SKM-1 treated with dmso at 0.1 percent for 144 hours (cell line): ENCODE data around the gene NFIC.
"Not testable (repeated sequence)": the region's sequence is repeated elsewhere in the genome, so short reads cannot be mapped to it uniquely, and the experiment has no call there.

Experiments
- DNase-seq: peaks from one replicate; lab custom pipeline; 2025; ENCODE audit not compliant: unreplicated experiment; lab: John Stamatoyannopoulos, UW

The NFIC gene

DNA sequence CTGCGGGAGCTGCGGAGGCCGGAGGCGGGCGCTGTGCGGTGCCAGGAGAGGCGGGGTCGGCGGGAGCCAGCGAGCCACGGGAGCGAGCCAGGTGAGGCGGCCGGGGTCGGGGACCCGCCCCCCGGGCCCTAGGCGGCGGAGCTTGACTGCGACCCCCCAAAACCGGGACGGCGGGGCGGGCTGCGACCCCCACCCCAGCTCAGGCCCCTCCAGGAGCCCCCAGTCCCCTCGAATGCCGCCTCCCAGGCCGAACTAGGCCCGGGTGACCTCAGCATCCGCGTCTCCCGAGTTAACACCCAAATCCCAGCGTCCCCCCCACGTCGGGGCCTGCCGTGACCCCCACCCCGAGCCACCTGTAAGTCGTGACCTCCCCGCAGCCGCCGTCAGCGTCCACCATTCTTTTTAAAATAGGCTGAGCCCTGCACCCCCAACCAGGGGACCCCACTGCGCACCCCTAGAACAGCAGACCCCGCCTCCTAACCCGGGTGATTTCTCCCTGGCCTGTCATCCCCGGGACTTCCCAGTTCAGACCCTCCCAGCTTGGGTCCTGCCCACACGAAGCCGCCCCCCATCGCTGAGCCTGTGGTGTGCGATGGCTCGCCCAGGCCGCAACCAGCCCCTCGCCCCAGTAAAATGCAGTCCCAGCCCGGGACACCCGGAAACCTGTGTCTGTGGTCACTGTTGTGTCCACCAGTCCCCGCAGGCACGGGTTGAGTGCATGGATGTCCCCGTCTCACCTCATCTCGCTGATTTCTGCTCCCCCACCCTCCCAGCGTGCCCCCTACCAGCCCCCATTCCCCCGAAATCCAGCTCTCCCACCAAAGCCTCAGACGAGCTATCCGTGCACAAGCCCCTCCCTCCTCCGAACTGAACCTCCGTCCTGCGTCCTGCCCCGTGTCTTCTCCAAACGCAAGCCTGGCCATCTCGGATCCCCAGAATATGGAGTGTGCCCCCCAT lies 140.3 kb downstream of the NFIC start:
- DNase-seq: no peak

DNA sequence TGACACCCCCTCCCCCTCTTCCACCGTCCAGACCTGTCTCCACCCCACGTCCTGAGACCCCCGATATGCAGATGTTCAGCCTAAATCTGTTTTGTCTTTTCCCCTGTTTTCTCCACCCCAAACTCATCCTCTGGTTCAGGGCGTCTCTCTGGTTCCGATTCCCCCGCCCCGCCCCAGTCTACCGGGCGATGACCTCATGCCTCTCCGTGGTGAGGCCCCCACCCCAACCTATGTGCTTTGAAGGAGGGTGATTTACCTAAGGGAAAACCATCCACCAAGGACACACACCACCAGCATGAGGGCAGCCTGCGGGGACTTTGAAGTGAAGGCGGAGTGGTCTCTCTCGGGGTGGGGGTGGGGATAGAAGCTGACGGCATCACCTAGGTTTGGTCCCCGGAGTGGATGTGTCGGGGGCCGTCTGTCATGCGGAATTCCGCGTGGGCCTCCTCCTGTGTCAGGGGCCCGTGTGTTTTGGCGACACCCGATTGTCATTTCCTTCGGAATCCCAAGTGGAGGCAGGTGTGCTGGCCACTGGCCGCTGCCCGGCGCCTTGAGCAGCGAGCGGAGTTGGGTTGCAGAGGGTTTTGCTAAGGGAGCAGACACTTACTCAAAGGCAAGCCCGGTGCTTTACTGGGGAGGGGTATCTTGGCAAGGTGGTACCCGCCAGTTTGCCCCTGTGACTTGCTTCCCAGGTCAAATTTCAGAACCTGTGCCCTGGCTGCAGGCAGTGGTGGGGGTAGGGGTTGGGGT lies 141.2 kb downstream of the NFIC start:
- DNase-seq: no peak

DNA sequence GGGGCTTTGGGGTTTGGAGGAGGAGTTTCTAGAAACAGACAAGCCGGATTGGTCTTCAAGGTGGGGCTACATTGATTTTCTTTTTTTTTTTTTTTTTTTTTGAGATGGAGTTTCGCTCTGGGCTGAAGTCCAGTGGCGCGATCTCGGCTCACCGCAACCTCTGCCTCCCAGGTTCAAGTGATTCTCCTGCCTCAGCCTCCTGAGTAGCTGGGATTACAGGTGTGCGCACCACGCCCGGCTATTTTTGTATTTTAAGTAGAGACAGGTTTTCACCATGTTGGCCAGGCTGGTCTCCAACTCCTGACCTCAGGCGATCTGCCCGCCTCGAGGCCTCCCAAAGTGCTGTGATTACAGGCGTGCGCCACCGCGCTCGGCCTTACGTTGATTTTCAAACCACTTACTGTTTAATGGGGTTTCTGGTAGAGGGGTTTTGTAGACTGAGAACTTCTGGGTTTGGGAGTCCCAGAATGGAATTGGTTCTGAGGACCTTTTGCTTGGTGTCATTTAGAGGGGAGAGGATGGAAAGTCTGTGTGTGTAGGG lies 141.8 kb downstream of the NFIC start:
- not testable (repeated sequence) for DNase-seq

DNA sequence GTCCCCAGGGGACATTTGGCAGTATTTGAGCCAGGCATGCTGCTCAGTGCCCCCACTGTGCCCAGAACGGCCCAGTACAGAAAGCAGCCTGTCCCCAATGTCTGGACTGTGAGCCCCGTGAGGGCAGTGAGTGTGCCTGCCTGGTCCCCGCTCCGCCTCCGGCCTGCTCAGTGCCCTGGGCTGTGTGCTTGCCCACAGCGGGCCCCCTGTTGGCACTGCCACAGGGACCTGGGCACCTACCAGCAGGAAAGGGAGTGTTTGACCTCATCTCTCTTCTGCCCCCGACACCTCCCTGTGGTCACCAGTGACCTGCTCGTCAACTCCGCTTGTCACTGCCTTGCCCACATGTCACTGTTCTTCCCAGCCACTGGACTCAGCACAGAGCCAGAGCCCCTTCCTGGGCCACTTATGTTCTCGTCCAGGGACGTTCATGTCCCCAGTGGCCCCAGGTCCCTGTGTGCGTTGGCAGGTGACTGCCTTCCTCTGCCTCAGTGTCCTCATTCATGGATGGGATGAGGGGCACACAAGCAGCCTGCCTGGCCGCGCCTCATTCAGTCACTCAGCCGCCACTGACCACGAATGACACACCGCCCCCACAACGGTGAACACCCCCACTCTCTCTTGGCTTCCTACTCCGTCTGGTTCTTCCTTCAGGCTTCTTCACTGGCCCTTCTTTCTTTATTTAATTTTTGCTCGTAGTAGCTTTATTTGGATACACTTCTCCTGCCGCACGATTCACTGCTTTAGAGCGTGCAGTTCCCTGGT lies 142.6 kb downstream of the NFIC start:
- DNase-seq: no peak

DNA sequence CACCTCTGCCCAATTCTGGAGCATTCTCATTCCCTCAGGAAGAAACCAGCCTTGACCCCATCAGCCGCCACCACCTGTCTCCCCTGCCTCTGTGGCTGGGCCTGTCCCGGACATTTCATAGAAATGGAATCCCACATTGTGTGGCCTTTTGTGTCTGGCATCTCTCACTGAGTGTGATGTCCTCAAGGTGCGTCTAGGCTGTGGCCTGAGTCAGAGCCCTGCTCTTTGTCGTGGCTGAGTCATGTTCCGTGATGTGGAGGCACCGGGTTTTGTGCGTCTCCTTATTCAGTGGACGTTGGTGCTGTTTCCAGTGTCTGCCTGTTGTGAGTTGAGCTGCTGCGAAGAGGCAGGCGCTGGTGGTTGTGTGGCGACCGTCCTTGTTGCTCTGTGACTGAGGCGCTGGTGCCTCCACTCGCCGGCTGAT lies 143.2 kb downstream of the NFIC start:
- no peak for DNase-seq

DNA sequence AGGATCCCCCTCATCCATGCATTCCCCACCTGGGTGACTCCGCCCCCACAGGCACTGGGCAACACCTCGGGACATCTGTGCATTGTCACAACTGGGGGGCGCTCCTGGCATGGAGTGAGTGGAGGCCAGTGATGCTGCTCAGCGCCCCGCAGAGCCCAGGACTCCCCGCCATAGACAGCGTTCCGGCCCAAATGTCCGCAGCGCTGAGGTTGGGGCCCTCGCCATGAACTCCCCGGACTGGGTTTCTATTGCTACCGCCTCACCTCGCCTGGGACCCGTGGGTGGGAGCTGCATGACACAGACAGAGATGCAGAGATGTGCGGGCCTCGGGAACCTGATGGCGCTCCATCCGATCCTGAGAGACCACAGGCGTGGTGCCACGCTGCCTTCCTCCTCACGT lies 144.3 kb downstream of the NFIC start:
- DNase-seq: no peak

DNA sequence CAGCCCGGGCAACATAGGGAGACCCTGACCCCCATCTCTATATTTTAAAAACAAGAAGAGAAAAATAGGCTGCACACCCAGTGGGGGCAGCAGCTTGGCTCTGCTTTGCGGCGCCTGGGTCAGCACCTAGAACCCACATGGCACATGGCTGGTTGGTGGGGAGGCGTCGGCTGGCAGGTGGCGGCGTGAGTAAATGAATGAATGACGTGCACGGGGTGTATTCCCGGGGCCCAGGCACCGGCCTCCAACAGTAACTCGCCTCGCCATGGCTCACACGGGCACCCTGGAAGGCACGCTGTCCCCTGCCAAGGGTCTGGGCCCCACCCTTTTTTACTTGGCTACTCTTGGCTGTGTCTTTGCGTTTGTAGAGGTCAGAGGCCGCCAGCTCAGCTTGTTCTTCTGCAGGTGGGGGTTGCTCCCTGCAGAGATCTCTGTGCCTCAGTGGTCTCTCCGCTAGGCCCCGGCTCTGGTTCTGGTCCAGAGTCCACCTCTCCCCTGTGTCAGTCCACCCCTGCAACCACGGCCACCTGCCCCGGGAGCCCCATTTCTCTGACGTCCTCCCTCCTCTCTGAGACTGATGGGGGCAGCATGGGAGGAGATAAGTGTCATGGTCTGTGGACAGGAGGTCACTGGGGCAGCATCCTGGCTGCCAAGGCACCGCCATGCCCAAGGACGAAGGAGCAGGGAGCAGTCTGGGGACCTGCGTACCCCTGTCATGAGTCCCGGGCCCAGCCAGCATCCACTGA lies 145.3 kb downstream of the NFIC start:
- no peak for DNase-seq

DNA sequence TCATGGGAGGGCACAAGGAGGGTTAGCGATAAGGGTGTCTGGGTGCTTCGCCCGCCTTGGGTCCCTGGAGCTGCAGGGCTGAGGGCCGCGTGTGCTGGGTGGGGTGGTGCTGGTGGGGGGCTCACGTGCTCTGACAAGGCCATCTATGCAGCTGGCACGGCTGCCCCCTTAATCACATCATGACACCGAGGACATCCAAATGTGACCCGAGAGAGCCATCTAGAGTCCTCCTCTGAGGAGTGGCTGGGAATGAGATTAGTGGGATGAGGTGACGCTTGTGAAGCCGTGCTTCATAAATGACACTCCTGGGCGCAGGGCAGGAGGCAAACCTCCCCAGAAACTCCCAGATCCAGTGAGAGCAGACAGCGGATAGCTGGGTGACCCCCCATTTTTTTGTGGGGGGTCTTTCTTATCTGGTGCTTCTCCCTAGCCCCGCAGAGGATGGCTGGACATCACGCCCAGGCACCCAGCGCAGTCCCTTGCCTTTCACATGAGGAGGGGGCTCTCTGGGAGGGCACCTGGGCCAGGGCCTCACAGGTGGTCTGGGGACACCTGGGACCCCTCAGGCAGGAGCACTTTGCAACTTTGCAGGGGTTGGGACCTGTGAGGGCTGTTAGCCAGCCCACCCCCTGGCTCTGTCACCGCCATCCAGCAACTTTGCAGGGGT lies 146.3 kb downstream of the NFIC start:
- DNase-seq: no peak

DNA sequence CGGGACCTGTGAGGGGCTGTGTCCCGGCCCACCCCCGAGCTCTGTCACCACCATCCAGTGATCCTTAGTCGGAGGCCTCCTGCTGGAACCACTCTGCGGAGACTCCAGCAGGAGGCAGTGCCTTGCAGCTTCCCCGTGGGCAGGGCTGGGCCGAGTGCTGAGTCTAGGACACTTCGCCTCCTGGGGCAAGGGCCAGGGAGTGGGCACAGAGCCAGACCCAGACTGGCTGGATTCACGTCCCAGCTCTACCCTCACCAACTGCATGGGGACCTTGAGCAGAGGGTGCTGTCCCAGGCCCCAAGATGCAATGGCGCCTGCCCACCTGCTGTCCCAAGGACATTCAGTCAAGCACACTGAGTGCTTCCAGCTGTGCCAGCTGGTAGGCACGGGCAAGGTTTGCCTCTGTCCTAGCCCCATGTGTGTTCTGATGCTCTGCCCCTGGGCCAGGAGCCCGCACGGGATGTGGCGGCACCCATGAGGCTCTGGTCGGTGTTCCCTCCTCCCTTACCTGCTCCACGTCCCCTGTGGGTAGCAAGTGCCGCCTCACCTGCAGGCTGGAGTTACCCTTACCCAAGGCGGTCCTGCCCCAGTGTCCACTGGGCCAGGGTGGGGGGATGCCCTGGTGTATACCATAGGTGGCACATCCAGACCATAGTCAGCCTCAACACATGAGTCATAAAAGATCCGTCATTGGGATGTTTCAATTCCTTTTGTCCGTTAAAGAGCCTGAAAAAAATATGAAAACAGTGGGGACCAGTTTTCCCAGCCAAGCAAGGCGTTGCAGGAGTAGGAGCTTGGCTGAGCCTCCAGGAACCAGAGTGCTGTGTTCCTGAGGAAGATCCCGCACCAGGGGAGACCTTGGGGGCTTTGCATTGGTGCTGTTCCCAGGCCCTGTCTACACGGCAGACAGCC lies 147.1 kb downstream of the NFIC start:
- no peak for DNase-seq

DNA sequence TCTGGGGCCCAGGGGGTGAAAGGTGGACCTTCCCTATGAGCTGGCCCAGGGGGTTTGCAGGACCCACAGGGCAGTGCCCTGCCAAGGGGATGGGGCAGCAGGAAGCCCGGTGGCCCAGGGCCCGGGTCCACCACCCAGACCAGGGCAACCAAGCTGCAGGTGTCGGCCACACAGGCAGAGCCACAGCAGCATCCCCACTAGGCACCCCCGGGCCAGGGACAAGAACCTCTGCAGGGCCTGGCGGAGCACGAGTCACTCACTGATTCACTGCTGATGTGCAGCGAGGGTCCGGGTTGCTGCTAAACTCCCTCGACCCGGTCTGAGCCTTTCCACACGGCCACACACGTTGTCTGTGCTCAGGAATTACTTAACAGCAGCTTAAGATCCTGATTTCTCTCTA lies 148.5 kb downstream of the NFIC start:
- DNase-seq: no peak

DNA sequence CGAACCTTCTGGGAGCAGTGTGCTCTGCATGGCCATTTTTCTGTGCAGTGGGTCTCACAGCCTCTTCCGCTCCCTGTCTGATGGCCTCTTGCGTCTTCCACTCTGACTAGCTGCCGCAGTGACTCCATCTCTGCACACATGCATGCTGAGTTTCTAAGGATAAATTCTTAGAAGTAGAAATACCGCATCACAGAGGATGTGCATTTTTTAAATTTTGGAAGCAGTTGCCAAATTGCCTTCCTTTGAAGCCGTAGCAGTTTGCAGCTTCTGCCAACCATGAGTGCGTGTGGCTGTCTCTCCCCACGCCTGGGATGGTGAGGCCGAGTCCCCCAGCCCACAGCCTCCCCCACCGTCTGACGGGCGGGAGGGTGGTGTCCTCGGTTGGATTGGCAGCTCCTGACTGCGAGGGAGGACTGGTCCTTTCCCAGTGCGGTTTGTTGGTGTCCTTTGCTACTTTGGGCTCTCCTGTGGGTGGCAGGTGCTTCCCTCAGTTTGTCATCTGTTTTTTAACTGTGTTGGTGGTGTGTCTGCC lies 149.6 kb downstream of the NFIC start:
- no peak for DNase-seq

DNA sequence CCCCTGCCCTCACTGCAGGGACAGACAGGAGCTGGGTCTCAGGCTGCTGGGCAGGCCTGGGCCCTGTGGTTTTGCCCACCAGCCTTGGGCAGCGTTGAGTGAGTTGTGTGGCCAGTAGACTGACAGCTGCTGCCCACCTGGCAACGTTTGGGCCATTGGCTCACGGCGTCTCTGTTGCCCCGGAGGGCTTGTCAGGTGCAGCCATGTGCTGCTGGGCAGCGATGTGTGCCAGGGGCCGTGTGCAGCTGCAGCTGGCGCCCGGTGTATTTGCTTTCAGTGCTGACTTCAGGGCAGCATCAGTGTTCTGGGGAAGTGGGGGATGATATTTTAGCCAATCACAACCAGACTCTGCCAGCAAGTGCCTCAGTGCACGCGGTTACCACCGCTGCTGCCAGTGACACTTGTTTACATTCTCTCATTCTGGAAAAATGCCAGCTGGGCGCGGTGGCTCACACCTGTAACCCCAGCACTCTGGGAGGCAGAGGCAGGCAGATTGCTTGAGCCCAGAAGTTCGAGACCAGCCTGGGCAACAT lies 150.4 kb downstream of the NFIC start:
- DNase-seq: no peak

DNA sequence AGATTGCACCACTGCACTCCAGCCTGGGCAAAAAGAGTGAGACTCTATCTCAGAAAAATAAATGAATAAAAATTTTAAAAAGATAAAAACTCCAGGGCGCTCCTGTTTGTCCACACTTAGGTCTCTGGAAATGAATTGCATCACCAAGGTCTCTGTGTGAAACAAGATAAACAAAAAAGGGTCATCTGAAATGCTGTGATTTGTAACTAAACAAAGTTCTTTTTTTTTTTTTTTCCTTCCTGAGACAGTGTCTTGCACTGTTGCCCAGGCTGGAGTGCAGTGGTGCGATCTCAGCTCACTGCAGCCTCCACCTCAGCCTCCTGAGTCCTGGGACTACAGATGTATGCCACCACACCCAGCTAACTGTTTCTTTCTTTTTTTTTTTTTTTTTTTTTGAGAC lies 151.3 kb downstream of the NFIC start:
- no peak for DNase-seq

DNA sequence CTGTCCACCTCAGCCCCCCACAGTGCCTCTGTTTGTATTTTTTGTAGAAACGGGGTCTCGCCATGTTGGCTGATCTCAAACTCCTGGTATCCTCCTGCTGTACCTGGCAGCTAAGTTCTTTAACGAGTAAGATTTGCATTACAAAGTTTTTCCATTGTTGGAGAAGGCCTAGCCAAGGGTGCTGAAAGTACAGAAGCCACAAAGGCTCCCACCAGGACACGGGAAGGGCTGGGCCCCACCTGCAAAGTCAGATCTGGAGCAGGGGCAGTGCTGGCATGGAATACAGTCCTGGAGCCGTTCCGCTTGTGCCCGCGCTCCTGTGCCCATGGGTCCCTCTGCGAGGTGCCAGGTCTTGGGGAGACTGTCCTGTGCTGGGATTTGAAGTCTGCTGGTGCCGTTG lies 151.9 kb downstream of the NFIC start:
- DNase-seq: no peak

DNA sequence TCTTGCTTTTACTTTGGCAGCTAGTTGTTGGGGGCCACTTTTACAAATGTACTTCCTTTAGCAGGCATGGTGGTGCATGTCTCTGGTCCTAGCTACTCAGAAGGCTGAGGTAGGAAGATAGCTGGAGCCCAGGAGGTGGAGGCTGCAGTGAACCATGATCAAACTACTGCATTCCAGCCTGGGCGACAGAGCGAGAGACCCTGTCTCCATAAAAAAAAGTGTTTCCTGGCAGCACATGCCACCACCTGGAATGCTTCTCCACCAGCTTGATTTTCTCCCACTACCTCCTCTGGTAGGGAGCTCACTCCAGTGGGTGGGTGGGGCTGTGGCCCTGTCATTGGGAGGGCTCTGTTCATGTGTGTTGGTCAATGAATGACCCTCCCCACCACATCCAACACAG lies 152.3 kb downstream of the NFIC start:
- DNase-seq: no peak
